ENCODE measurements around the gene ITPR1. TPM values are rescaled to one million over a fixed set of nuclear protein-coding genes. Genes with fewer than 3 reads are reported as not detected.

ITPR1 gene
- total RNA-seq, 1 donor from 2014 or later, result 6.7 TPM

DNA sequence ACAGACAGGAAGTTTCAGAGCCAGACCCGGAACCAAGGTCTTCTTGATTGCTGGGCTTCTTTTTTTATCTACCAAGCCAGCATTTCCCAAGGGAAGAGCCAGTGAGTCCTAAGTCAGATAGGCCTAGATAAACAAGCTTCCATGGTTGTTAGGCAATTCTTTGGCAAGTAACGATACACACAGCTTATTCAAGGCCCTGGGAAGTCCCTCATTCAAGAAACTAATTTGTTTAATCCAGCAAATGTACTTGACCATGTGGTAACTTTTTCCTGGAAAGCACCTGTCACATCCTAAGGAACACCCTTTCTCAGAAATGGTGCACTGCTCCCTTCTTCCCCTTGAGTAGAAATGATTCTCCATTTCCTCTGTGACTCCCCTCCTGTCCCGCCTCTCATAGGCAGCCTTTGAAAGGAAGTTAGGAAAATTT lies 209.9 kb downstream of the ITPR1 start:
- Histone ChIP-seq H3K4me3 (ENCODE audit: insufficient read depth, low read depth, low read length) (no peak overlapping the region), H3K9me3 (ENCODE audit: insufficient read depth, low read depth, low read length) (no peaks in the 10 kb centered on the region)
- no peak overlapping the region for H3K4me3 Mint-ChIP-seq (ENCODE audit: unreplicated experiment)

GRCh38 chr3:4704552-4704951 lies 211.4 kb downstream of the ITPR1 start:
- Mint-ChIP-seq H3K4me1 (ENCODE audit: low read depth, unreplicated experiment) (peaks cover 6% of the 10 kb centered on the region), H3K9me3 (ENCODE audit: unreplicated experiment) (peaks cover 2% of the 10 kb centered on the region), H3K4me3 (ENCODE audit: unreplicated experiment) (no peak overlapping the region), H3K27me3 (ENCODE audit: low read depth, unreplicated experiment) (peaks cover 2% of the 10 kb centered on the region), H3K27ac (ENCODE audit: unreplicated experiment) (no peak overlapping the region), H3K36me3 (ENCODE audit: low read depth, unreplicated experiment) (peaks cover 5% of the 10 kb centered on the region)
- H3K79me2 ChIP-seq (ENCODE audit: insufficient read depth, low read length), result no peaks in the 10 kb centered on the region
- TF ChIP-seq, protein P1, sequence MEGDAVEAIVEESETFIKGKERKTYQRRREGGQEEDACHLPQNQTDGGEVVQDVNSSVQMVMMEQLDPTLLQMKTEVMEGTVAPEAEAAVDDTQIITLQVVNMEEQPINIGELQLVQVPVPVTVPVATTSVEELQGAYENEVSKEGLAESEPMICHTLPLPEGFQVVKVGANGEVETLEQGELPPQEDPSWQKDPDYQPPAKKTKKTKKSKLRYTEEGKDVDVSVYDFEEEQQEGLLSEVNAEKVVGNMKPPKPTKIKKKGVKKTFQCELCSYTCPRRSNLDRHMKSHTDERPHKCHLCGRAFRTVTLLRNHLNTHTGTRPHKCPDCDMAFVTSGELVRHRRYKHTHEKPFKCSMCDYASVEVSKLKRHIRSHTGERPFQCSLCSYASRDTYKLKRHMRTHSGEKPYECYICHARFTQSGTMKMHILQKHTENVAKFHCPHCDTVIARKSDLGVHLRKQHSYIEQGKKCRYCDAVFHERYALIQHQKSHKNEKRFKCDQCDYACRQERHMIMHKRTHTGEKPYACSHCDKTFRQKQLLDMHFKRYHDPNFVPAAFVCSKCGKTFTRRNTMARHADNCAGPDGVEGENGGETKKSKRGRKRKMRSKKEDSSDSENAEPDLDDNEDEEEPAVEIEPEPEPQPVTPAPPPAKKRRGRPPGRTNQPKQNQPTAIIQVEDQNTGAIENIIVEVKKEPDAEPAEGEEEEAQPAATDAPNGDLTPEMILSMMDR (IDR thresholded peaks at IDR 0.05; ENCODE audit: insufficient read depth, low read depth, low read length), result no peak
- no peak for TF ChIP-seq EZH2 (IDR thresholded peaks at IDR 0.05; ENCODE audit: insufficient read depth, low read length)
- FAIRE-seq (no peak), DNase-seq (ENCODE audit: low read depth) (no peak)
- H4K20me1 ChIP-seq (ENCODE audit: insufficient read depth, low read length), result no peaks in the 10 kb centered on the region
- no peaks in the 10 kb centered on the region for H3K27me3 ChIP-seq (ENCODE audit: insufficient read depth, low read length)
- H3K4me2 ChIP-seq (ENCODE audit: low read length), result no peak overlapping the region
- H3K9me3 ChIP-seq (ENCODE audit: insufficient read depth, low read depth, low read length), result no peaks in the 10 kb centered on the region
- H2AFZ ChIP-seq (ENCODE audit: low read depth, low read length), result no peak overlapping the region
- no peaks in the 10 kb centered on the region for H3K4me1 ChIP-seq (ENCODE audit: insufficient read depth, low read length)
- H3K9ac ChIP-seq (ENCODE audit: low read length), result no peak overlapping the region
- H3K27ac ChIP-seq (ENCODE audit: low read depth, low read length), result no peak overlapping the region
- no peaks in the 10 kb centered on the region for H3K36me3 ChIP-seq (ENCODE audit: insufficient read depth, low read length)
- H3K4me3 ChIP-seq (ENCODE audit: insufficient read depth, low read depth, low read length), result no peak overlapping the region

More for the DNA sequence above, 209.9 kb downstream of the ITPR1 start:
- no peak for FAIRE-seq
- Mint-ChIP-seq H3K9me3 (ENCODE audit: unreplicated experiment) (peaks cover 2% of the 10 kb centered on the region), H3K36me3 (ENCODE audit: low read depth, unreplicated experiment) (peaks cover 5% of the 10 kb centered on the region), H3K27me3 (ENCODE audit: low read depth, unreplicated experiment) (peaks cover 2% of the 10 kb centered on the region), H3K27ac (ENCODE audit: unreplicated experiment) (no peak overlapping the region), H3K4me1 (ENCODE audit: low read depth, unreplicated experiment) (peaks cover 2% of the 10 kb centered on the region)
- H3K9ac ChIP-seq (ENCODE audit: low read length), result no peak overlapping the region
- H3K27me3 ChIP-seq (ENCODE audit: insufficient read depth, low read length), result no peaks in the 10 kb centered on the region
- DNase-seq (ENCODE audit: low read depth), result no peak
- TF ChIP-seq, protein P1 (IDR thresholded peaks at IDR 0.05; ENCODE audit: insufficient read depth, low read depth, low read length), result no peak
- no peak for TF ChIP-seq EZH2 (IDR thresholded peaks at IDR 0.05; ENCODE audit: insufficient read depth, low read length)
- no peaks in the 10 kb centered on the region for H3K36me3 ChIP-seq (ENCODE audit: insufficient read depth, low read length)
- no peak overlapping the region for H3K27ac ChIP-seq (ENCODE audit: low read depth, low read length)
- H4K20me1 ChIP-seq (ENCODE audit: insufficient read depth, low read length), result no peaks in the 10 kb centered on the region
- H2AFZ ChIP-seq (ENCODE audit: low read depth, low read length), result no peak overlapping the region
- H3K79me2 ChIP-seq (ENCODE audit: insufficient read depth, low read length), result no peaks in the 10 kb centered on the region
- H3K4me2 ChIP-seq (ENCODE audit: low read length), result no peak overlapping the region
- no peaks in the 10 kb centered on the region for H3K4me1 ChIP-seq (ENCODE audit: insufficient read depth, low read length)

GRCh38 chr3:4707324-4707723 lies 214.2 kb downstream of the ITPR1 start:
- Histone ChIP-seq H3K4me1 (ENCODE audit: insufficient read depth, low read length) (peaks cover 8% of the 10 kb centered on the region), H3K27ac (ENCODE audit: low read depth, low read length) (no peak overlapping the region), H4K20me1 (ENCODE audit: insufficient read depth, low read length) (no peaks in the 10 kb centered on the region), H3K79me2 (ENCODE audit: insufficient read depth, low read length) (no peaks in the 10 kb centered on the region), H3K36me3 (ENCODE audit: insufficient read depth, low read length) (no peaks in the 10 kb centered on the region), H3K4me3 (ENCODE audit: insufficient read depth, low read depth, low read length) (no peak overlapping the region), H3K9ac (ENCODE audit: low read length) (no peak overlapping the region), H2AFZ (ENCODE audit: low read depth, low read length) (no peak overlapping the region), H3K27me3 (ENCODE audit: insufficient read depth, low read length) (no peaks in the 10 kb centered on the region), H3K4me2 (ENCODE audit: low read length) (no peak overlapping the region), H3K9me3 (ENCODE audit: insufficient read depth, low read depth, low read length) (no peaks in the 10 kb centered on the region)
- no peak for FAIRE-seq
- DNase-seq (ENCODE audit: low read depth), result no peak
- TF ChIP-seq, protein P1 (IDR thresholded peaks at IDR 0.05; ENCODE audit: insufficient read depth, low read depth, low read length), result no peak
- TF ChIP-seq EZH2 (IDR thresholded peaks at IDR 0.05; ENCODE audit: insufficient read depth, low read length), result no peak
- Mint-ChIP-seq H3K27ac (ENCODE audit: unreplicated experiment) (no peak overlapping the region), H3K4me3 (ENCODE audit: unreplicated experiment) (no peak overlapping the region), H3K4me1 (ENCODE audit: low read depth, unreplicated experiment) (peaks cover 16% of the 10 kb centered on the region), H3K27me3 (ENCODE audit: low read depth, unreplicated experiment) (no peaks in the 10 kb centered on the region), H3K9me3 (ENCODE audit: unreplicated experiment) (peaks cover 2% of the 10 kb centered on the region), H3K36me3 (ENCODE audit: low read depth, unreplicated experiment) (peaks cover 7% of the 10 kb centered on the region)
